Measurements from ENCODE around the gene CCDC92. TPM values are rescaled to one million over a fixed set of nuclear protein-coding genes. Genes with fewer than 3 reads are reported as not detected.

CCDC92 gene
- 26.8 and 35.9 TPM in 2 replicates for polyA plus RNA-seq (2011; rRNA removed)
- polyA minus RNA-seq (2011; rRNA and poly(A)+ RNA removed): 16.3 and 18.3 TPM in 2 replicates

DNA sequence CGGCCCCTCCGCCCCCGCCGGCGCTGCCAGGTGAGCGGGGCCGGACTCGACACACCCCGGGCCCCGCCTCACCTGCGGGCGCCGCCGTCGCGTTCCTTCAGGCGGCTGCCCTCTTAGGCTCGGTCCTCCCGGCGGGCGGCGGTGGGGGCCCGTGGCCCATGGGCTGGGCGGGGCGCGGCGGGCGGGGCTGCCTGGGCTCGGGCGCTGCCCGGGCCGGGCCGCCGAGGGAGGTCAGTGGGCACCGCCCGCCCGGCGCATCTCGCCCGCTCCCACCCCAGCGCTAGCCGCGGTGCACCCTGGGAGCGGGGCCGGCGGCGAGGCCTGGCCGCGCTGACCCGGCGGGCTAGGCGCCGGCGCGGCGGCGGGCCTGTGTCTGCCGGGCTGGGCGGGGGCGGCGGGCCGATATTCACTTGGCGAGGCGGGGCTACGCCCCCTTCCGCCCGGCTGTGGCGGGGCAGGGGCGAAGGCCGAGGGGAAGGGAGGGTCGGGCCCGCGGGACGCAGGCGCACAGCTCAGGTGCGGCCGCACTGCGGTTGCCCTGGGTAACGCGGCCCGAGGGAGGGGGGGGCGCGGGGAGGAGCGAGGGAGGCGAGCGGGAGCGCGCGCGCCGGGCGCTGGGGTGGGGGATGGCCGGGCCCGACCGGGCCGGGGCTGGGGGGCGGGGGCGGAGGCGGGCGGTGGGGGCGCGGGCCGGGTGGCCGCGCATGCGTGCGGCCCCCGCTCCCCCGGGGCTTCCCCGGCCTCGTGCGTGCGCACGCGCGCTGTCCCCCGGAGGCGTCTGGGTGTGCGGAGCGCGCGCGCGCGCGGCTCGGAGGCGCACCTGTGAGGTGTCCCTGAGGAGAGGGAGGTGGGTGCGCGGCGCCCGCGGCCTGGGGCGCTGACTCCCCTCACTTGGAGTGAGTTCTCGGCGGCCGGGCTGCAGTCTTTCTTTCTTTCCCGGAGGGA lies at the start of gene CCDC92, which contains the start of gene ZNF664:
Gene CCDC92, minus strand, starts transcription at position 375 of the 945 bp plus-strand sequence. CDS start 28,526 bp downstream, outside the sequence.
Gene ZNF664, plus strand, starts transcription at position 759 of the 945 bp plus-strand sequence. CDS start 38,930 bp downstream, outside the sequence.
- no peak for DNase-seq (ENCODE audit: low read depth)
- CTCF ChIA-PET: interaction anchor here (1.3 kb wide), 1 partner anchor 74 kb away, joined by 3 read pairs; no protein-coding TSS in a partner anchor
- Histone ChIP-seq H3K27me3 (ENCODE audit: control insufficient read depth, insufficient read depth, low read length) (no peaks in the 10 kb centered on the region), H3K36me3 (ENCODE audit: control insufficient read depth, insufficient read depth, low read length) (no peaks in the 10 kb centered on the region), H3K4me3 (ENCODE audit: low read depth, low read length) (peak within 1 kb of the TSS; percentile 84)
- TF ChIP-seq, protein P1, sequence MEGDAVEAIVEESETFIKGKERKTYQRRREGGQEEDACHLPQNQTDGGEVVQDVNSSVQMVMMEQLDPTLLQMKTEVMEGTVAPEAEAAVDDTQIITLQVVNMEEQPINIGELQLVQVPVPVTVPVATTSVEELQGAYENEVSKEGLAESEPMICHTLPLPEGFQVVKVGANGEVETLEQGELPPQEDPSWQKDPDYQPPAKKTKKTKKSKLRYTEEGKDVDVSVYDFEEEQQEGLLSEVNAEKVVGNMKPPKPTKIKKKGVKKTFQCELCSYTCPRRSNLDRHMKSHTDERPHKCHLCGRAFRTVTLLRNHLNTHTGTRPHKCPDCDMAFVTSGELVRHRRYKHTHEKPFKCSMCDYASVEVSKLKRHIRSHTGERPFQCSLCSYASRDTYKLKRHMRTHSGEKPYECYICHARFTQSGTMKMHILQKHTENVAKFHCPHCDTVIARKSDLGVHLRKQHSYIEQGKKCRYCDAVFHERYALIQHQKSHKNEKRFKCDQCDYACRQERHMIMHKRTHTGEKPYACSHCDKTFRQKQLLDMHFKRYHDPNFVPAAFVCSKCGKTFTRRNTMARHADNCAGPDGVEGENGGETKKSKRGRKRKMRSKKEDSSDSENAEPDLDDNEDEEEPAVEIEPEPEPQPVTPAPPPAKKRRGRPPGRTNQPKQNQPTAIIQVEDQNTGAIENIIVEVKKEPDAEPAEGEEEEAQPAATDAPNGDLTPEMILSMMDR (IDR thresholded peaks at IDR 0.05; ENCODE audit: insufficient read depth, low read depth, low read length): no peak
- POLR2A ChIA-PET: no interaction called here

DNA sequence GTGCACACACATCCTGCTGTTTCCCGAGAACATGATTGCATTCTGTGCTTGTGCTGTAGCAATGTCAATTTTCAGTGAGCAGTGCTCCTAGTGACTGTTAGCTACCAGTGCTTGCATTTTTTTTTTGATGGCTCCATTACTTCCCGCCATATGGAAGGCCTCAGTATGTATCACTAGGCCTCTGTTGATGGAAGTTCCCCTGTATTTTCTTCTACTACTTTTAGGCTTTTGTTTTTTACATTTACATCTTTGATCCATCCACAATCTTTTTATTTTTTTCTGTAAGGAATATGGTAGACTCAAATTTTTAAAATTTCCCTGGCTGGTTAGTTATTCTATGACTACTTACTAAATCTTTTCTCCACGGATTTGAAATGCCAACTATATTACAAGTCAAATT lies 49.5 kb upstream of the CCDC92 start:
- Histone ChIP-seq H3K36me3 (ENCODE audit: control insufficient read depth, insufficient read depth, low read length) (no peaks in the 10 kb centered on the region), H3K27me3 (ENCODE audit: control insufficient read depth, insufficient read depth, low read length) (no peaks in the 10 kb centered on the region), H3K4me3 (ENCODE audit: low read depth, low read length) (no peak overlapping the region)
- TF ChIP-seq, protein P1 (IDR thresholded peaks at IDR 0.05; ENCODE audit: insufficient read depth, low read depth, low read length): no peak
- CTCF ChIA-PET: interaction anchor here (0.7 kb wide), 1 partner anchor 20 kb away, joined by 3 read pairs; no protein-coding TSS in a partner anchor
- POLR2A ChIA-PET: no interaction called here
- DNase-seq (ENCODE audit: low read depth): no peak

- no peak overlapping the region for H3K4me3 ChIP-seq (ENCODE audit: low read depth, low read length)
- TF ChIP-seq, protein P1 (IDR thresholded peaks at IDR 0.05; ENCODE audit: insufficient read depth, low read depth, low read length): no peak
- no peaks in the 10 kb centered on the region for H3K27me3 ChIP-seq (ENCODE audit: control insufficient read depth, insufficient read depth, low read length)
- ChIA-PET CTCF (no interaction called here), POLR2A (no interaction called here)
- DNase-seq (ENCODE audit: low read depth): no peak
- H3K36me3 ChIP-seq (ENCODE audit: control insufficient read depth, insufficient read depth, low read length): no peaks in the 10 kb centered on the region
These were observed 48.4 kb upstream of the CCDC92 start for GRCh38 chr12:124021007-124021406.

DNA sequence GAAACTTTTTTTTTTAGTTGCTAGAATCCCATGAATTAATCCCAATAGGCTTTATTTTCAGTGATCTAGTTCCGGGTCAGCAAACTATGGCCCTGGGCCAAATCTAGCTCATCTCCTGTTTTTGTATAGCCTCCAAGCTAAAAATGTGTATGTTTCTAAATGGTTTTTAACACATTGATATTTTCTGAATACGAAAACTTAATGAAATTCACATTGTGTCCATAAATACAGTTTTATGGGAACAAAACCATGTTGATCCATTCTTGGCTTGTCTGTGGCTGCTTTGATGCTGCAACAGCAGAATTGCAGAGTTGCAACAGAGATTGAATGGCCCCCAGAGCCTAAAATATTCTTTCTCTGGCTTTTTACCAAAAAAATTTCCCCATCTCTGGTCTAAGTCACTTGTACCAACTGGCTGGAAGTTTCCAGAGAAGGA lies 47.9 kb upstream of the CCDC92 start:
- ChIA-PET CTCF (interaction anchor here (1.0 to 1.1 kb wide), 2 partner anchors 12 to 15 kb away, joined by 3 to 4 read pairs; no protein-coding TSS in a partner anchor), POLR2A (no interaction called here)
- DNase-seq (ENCODE audit: low read depth): no peak
- TF ChIP-seq, protein P1 (IDR thresholded peaks at IDR 0.05; ENCODE audit: insufficient read depth, low read depth, low read length): no peak
- no peaks in the 10 kb centered on the region for H3K27me3 ChIP-seq (ENCODE audit: control insufficient read depth, insufficient read depth, low read length)
- H3K4me3 ChIP-seq (ENCODE audit: low read depth, low read length): no peak overlapping the region
- no peaks in the 10 kb centered on the region for H3K36me3 ChIP-seq (ENCODE audit: control insufficient read depth, insufficient read depth, low read length)

GRCh38 chr12:124019115-124019514 lies 46.5 kb upstream of the CCDC92 start:
- Histone ChIP-seq H3K36me3 (ENCODE audit: control insufficient read depth, insufficient read depth, low read length) (no peaks in the 10 kb centered on the region), H3K4me3 (ENCODE audit: low read depth, low read length) (no peak overlapping the region), H3K27me3 (ENCODE audit: control insufficient read depth, insufficient read depth, low read length) (no peaks in the 10 kb centered on the region)
- ChIA-PET CTCF (interaction anchor here (1.4 kb wide), 1 partner anchor 15 kb away, joined by 4 read pairs; no protein-coding TSS in a partner anchor), POLR2A (no interaction called here)
- TF ChIP-seq, protein P1 (IDR thresholded peaks at IDR 0.05; ENCODE audit: insufficient read depth, low read depth, low read length): no peak
- no peak for DNase-seq (ENCODE audit: low read depth)

Measured in BJ (cell line).